Measurements from ENCODE around the gene TUBA4B.
"Not testable (repeated sequence)": the region's sequence is repeated elsewhere in the genome, so short reads cannot be mapped to it uniquely, and the experiment has no call there.

The TUBA4B gene

GRCh38 chr2:219282943-219283581 is 30.0 kb downstream of the TUBA4B start:
- Histone ChIP-seq H3K27ac (peak overlapping the region in 1 of 2 donors; percentile 12), H3K4me3 (no peak overlapping the region)

GRCh38 chr2:219284501-219285372 is 31.7 kb downstream of the TUBA4B start:
- no peak for TF ChIP-seq CTCF (IDR thresholded peaks at IDR 0.05)
- no peak for DNase-seq (ENCODE audit: low spot score)
- Histone ChIP-seq H3K4me3 (no peak overlapping the region), H3K27ac (no peak overlapping the region)

More at GRCh38 chr2:219282943-219283581, 30.0 kb downstream of the TUBA4B start:
- TF ChIP-seq CTCF (IDR thresholded peaks at IDR 0.05), result no peak
- DNase-seq (ENCODE audit: low spot score), result no peak

DNA sequence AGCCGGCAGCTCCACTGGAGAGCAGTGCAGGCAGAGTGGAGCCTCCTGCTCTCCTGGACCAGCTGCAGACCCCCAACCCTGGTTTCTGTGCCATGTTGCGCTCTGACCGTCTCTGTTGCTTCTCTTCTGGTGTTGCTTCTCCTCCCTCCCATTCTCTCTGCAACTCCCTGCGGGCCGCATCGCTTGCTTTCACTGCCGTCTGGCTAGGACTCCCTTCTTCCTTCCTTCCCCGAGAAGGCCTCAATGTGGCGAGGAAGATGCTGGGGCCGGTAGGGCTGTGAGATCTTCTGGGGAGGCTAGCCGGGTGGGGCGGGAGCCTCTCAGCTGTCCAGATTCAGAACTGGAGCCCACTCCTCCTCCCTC is 32.3 kb downstream of the TUBA4B start:
- no peak overlapping the region for H3K4me3 ChIP-seq
- DNase-seq (ENCODE audit: low spot score), result no peak
- TF ChIP-seq CTCF (IDR thresholded peaks at IDR 0.05), result no peak
- H3K27ac ChIP-seq, result peak overlapping the region in 1 of 2 donors; percentile 70

GRCh38 chr2:219285894-219286425 is 32.9 kb downstream of the TUBA4B start:
- DNase-seq (ENCODE audit: low spot score), result no peak
- Histone ChIP-seq H3K27ac (peak overlapping the region; percentile 4 to 70), H3K4me3 (no peak overlapping the region)
- no peak for TF ChIP-seq CTCF (IDR thresholded peaks at IDR 0.05)

DNA sequence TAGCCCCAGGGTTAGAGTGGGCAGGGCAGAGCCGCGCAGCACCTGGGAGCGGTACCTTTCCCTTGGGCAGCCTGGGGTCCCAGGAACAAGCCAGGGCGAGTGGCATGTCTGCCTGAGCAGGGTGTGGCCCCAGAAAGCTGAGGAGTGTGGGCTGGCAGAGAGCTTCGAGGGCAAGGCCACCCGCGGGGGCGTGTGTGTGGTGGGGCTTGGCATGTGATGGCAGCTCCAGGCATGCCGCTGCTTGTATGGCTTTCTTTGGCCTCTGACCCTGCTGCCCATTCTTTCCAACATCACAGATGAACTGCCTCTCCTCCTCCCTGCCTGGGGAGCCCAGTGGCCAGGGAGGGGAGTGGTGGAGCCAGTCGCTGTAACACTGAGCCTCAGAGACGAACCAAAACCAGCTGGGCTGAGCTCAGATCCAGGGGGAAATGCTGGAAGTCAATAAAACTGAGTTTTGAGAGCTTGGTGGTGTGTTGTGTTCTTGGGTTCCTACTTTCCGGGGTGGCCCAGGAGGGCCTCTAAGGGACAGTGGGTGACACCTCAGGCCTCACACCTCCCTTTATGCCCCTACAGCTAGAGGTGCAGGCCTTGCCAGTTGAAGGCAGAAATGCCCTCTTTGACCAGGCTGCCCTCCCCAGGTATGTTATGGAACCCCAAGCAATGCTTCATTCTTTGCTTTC is 33.5 kb downstream of the TUBA4B start:
- no peak for TF ChIP-seq CTCF (IDR thresholded peaks at IDR 0.05)
- H3K27ac ChIP-seq, result peak overlapping the region; percentile 4 to 70
- peak; percentile 55 for DNase-seq (ENCODE audit: low spot score)
- no peak overlapping the region for H3K4me3 ChIP-seq

DNA sequence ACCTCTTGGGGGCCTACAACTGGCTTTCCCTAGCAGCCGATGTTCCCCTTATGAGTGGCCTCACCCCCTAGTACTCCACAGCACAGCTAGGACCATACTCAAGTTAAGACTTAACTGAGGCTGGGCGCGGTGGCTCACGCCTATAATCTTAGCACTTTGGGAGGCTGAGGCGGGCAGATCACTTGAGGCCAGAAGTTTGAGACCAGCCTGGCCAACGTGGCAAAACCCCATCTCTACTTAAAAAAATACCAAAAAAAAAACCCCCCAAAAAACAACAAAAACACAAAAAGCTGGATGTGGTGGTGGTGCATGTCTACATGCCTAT is 34.0 kb downstream of the TUBA4B start:
- H3K27ac ChIP-seq, result peak overlapping the region in 1 of 2 donors; percentile 70
- not testable (repeated sequence) for H3K4me3 ChIP-seq; DNase-seq (ENCODE audit: low spot score)

- peak; percentile 47 for DNase-seq (ENCODE audit: low spot score)
- Histone ChIP-seq H3K27ac (no peak overlapping the region), H3K4me3 (no peak overlapping the region)
- TF ChIP-seq CTCF (IDR thresholded peaks at IDR 0.05), result no peak
These were observed 34.7 kb downstream of the TUBA4B start for GRCh38 chr2:219287580-219288265.
